Lung (tissue), 12 donors: Measurements from ENCODE around the gene HSPA8. TPM values are rescaled to one million over a fixed set of nuclear protein-coding genes. Genes with fewer than 3 reads are reported as not detected.

Experiments used
- ATAC-seq: fragments of 200-7000 bp; cut with Tn5 transposase; one replicate; pipeline ENCODE4 v1.9.1; 2020; ENCODE audit warnings: moderate number of reproducible peaks; ENCODE audit not compliant: insufficient read depth, low FRiP score
- DNase-seq, 3 donors: peaks; one replicate each; pipeline ENCODE4 v3.0.0-alpha.2; 2013 to 2017
- H3K27ac ChIP-seq, 2 donors: one replicate each; pipeline ENCODE4 v1.5.1; 2013; ENCODE audit warnings: mild to moderate bottlenecking in 2 of 2, moderate library complexity in 2 of 2, control low read depth in 1 of 2, inconsistent platforms in 1 of 2, low read depth in 1 of 2, low read length in 1 of 2
- H3K27me3 ChIP-seq, 3 donors: one replicate each; pipeline ENCODE4 v1.5.1; 2013; ENCODE audit warnings: low read length in 2 of 3; ENCODE audit not compliant: control insufficient read depth in 3 of 3, insufficient read depth in 3 of 3
- H3K36me3 ChIP-seq, 4 donors: one replicate each; pipeline ENCODE4 v1.5.1; 2013; ENCODE audit warnings: low read length in 4 of 4, mild to moderate bottlenecking in 1 of 4, moderate library complexity in 1 of 4; ENCODE audit not compliant: control insufficient read depth in 4 of 4, insufficient read depth in 4 of 4
- H3K4me1 ChIP-seq, 5 donors: one replicate each; pipeline ENCODE4 v1.5.1; 2013; ENCODE audit warnings: low read length in 5 of 5, mild to moderate bottlenecking in 2 of 5, moderate library complexity in 1 of 5; ENCODE audit not compliant: control insufficient read depth in 5 of 5, insufficient read depth in 5 of 5
- H3K4me3 ChIP-seq: one replicate; pipeline ENCODE4 v1.5.1; 2013; ENCODE audit warnings: mild to moderate bottlenecking, control low read depth, moderate library complexity
- H3K9ac ChIP-seq, 2 donors: one replicate each; pipeline ENCODE4 v1.5.1; 2013; ENCODE audit warnings: low read length in 2 of 2, control low read depth in 1 of 2; ENCODE audit not compliant: insufficient read depth in 1 of 2
- H3K9me3 ChIP-seq, 4 donors: one replicate each; pipeline ENCODE4 v1.5.1; 2013; ENCODE audit warnings: low read length in 3 of 4, mild to moderate bottlenecking in 1 of 4, moderate library complexity in 1 of 4; ENCODE audit not compliant: control insufficient read depth in 4 of 4, insufficient read depth in 3 of 4
- WGBS, 2 donors: extraction: QIAGEN DNeasy Blood & Tissue Kit; methylation state at CpG; one replicate each; pipeline ENCODE4 v1.1.7; 2013; 5-methylcytosine and 5-hydroxymethylcytosine counted together
- polyA plus RNA-seq, 2 donors: library from polyadenylated mRNA; stranded (reverse); fragments of 200-250 nt; gene quantifications; one replicate each; pipeline ENCODE4 v1.2.1, GENCODE V29; 2013
- total RNA-seq, 2 donors: library from RNA; depleted of rRNA in 1 of 2; stranded (reverse); fragments of >200 nt in 1 of 2; gene quantifications; one replicate each; pipeline ENCODE4 v1.2.1, GENCODE V29; 2014 to 2021
- TF ChIP-seq, protein P1 (sequence below): IDR thresholded peaks from 2 replicates; pipeline ENCODE4 v1.5.1; 2012; ENCODE audit warnings: mild to moderate bottlenecking; ENCODE audit errors: control extremely low read depth, extremely low read depth
- donor health status: control.
- donor health status: control.
- donor health status: Bipolar disorder and iron deficiency.
- donor health status: healthy.
- donor health status: DM: yes; HTN: yes; CAD: no.

The HSPA8 gene
- total and polyA plus RNA-seq, 4 donors = 90.9 to 1,138 (median 892) TPM

DNA sequence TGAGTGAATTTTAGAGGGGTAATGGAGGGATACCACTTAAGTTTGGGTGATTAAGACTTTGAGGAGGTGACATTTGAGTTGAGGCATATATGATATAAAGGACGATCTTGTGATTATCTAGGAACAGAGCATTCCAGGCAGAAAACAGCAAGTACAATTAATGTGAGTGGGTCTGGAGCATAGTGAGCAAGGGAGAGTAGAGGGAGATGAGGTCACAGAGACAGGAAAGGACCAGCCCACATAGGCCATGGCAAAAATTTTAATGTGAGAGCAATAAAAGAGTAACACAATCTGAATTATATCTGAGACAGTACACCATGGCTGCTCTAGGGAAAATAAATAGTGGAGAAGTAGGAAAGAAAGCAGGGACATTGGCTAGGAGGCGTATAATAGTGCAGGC, 14.5 kb upstream of the HSPA8 start:
- Histone ChIP-seq H3K36me3 (peaks cover 0 to 6% (median 3%) of the 10 kb centered on the region in 4 donors), H3K27ac (no peak overlapping the region), H3K27me3 (no peaks in the 10 kb centered on the region), H3K4me1 (no peaks in the 10 kb centered on the region), H3K9ac (no peak overlapping the region), H3K9me3 (no peaks in the 10 kb centered on the region), H3K4me3 (no peak overlapping the region)
- no peak for DNase-seq
- no peak for ATAC-seq
- TF ChIP-seq, protein P1, sequence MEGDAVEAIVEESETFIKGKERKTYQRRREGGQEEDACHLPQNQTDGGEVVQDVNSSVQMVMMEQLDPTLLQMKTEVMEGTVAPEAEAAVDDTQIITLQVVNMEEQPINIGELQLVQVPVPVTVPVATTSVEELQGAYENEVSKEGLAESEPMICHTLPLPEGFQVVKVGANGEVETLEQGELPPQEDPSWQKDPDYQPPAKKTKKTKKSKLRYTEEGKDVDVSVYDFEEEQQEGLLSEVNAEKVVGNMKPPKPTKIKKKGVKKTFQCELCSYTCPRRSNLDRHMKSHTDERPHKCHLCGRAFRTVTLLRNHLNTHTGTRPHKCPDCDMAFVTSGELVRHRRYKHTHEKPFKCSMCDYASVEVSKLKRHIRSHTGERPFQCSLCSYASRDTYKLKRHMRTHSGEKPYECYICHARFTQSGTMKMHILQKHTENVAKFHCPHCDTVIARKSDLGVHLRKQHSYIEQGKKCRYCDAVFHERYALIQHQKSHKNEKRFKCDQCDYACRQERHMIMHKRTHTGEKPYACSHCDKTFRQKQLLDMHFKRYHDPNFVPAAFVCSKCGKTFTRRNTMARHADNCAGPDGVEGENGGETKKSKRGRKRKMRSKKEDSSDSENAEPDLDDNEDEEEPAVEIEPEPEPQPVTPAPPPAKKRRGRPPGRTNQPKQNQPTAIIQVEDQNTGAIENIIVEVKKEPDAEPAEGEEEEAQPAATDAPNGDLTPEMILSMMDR = no peak
- WGBS, 2 donors = 94 to 97% methylated on average over 2 of the region's 2 CpGs

- Histone ChIP-seq H3K4me3 (no peak overlapping the region), H3K36me3 (peaks cover 0 to 8% (median 3%) of the 10 kb centered on the region in 4 donors), H3K9me3 (no peaks in the 10 kb centered on the region), H3K27ac (no peak overlapping the region), H3K9ac (no peak overlapping the region), H3K4me1 (no peaks in the 10 kb centered on the region), H3K27me3 (no peaks in the 10 kb centered on the region)
- no peak for DNase-seq
- ATAC-seq = no peak
- TF ChIP-seq, protein P1 = no peak
- 91 to 92% methylated on average over 14 of the region's 14 CpGs for WGBS, 2 donors
These were observed 11.6 kb upstream of the HSPA8 start for GRCh38 chr11:123073343-123074057.

GRCh38 chr11:123072762-123073161, 10.8 kb upstream of the HSPA8 start:
- H3K36me3 ChIP-seq = peaks cover 0 to 8% (median 3%) of the 10 kb centered on the region in 4 donors
- ATAC-seq (no peak), DNase-seq (no peak)
- TF ChIP-seq, protein P1 = no peak
- H3K4me1 ChIP-seq = no peaks in the 10 kb centered on the region
- H3K9me3 ChIP-seq = no peaks in the 10 kb centered on the region
- no peak overlapping the region for H3K27ac ChIP-seq
- no peak overlapping the region for H3K9ac ChIP-seq
- H3K27me3 ChIP-seq = no peaks in the 10 kb centered on the region
- no peak overlapping the region for H3K4me3 ChIP-seq
